VCaP (cell line): ENCODE results near the gene ANKRD33B.
A peak's percentile ranks its signal among the peaks of the same experiment; 100 is the strongest.
"Not testable (repeated sequence)": the region's sequence is repeated elsewhere in the genome, so short reads cannot be mapped to it uniquely, and the experiment has no call there.

Experiments used
- H3K27ac ChIP-seq: fragments of 450-650 bp; 2 replicates; pipeline ENCODE4 v1.5.1; 2017
- TF ChIP-seq, protein P1 (sequence below): fragments of 450-650 bp; conservative IDR thresholded peaks from 2 replicates; pipeline ENCODE4 v1.5.1; 2017; ENCODE audit warnings: mild to moderate bottlenecking, moderate library complexity

Gene ANKRD33B

DNA sequence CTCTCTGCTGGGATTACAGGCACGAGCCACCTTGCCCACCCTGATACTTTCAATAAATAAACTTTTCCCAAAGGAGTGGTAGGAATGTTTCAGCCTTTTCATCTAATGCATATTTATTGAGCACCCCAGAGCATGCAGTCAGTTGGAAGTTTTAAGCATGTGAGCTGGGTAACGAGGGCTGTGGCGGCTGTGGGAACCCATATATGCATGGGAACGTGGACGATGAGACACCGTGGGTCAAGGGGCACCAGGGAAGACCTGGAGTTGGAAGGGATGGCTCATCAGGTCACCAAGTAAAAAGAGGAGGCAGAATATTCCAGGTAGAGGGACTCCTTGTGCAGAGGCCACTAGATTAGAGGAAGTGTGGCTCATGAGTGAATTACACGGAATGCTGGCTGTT, 64.7 kb downstream of the ANKRD33B start:
- TF ChIP-seq, protein P1, sequence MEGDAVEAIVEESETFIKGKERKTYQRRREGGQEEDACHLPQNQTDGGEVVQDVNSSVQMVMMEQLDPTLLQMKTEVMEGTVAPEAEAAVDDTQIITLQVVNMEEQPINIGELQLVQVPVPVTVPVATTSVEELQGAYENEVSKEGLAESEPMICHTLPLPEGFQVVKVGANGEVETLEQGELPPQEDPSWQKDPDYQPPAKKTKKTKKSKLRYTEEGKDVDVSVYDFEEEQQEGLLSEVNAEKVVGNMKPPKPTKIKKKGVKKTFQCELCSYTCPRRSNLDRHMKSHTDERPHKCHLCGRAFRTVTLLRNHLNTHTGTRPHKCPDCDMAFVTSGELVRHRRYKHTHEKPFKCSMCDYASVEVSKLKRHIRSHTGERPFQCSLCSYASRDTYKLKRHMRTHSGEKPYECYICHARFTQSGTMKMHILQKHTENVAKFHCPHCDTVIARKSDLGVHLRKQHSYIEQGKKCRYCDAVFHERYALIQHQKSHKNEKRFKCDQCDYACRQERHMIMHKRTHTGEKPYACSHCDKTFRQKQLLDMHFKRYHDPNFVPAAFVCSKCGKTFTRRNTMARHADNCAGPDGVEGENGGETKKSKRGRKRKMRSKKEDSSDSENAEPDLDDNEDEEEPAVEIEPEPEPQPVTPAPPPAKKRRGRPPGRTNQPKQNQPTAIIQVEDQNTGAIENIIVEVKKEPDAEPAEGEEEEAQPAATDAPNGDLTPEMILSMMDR, result no peak
- H3K27ac ChIP-seq, result peak overlapping the region; percentile 71

DNA sequence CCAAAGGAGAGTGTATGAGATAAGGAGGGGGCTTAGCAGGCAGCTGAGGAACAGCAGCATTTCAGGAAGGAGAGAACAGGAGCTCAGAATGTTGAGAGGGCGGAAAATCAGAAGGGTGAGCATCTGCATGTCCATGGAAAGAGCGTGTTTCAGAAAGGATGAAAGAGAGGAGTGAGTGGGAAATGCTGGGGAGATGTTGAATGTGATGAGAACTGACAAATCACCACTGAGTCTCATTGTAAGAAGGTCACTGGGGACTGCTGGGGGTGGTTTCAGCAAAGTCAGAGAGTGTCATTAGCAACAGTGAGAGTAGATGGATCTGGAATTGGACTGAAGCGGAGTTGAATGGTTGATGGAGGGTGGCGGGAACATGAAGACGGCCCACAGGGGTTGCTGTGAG, 65.8 kb downstream of the ANKRD33B start:
- TF ChIP-seq, protein P1, result no peak
- no peak overlapping the region for H3K27ac ChIP-seq

DNA sequence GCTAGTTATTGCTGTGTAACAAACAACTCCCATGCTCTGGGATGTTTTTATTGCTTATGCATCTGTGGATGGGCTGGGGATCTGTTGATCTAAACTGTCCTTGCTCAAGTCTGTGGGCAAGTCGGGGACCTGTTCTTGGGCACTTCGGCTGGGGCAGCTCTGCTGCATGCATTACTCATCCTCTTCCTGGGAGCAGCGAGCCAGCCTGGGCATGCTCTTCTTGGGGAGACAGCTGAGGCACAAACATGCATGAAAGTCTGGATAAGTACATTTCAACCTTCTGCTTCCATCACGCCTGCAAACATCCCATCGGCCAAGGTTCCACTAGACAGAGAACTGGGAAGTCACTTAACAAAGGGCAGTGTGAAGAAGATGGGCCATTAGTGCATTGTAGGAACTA, 66.3 kb downstream of the ANKRD33B start:
- TF ChIP-seq, protein P1, result no peak
- no peak overlapping the region for H3K27ac ChIP-seq

DNA sequence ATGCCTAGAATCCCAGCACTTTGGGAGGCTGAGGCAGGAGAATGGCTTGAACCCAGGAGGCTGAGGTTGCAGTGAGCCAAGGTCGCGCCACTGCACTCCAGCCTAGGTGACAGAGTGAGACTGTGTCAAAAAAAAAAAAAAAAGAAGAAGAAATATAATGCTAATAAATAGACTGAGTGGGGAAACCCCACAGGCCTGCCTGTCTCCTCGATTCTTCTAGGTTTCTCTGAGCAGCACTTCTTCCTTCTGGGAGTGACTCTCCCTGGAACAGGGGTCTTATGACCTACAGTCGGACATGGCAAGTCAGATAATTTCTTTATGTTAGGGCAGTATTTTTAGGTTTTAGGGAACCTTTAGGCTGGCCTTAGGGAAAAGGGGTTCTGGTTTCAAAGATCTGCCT, 66.9 kb downstream of the ANKRD33B start:
- H3K27ac ChIP-seq, result not testable (repeated sequence)

DNA sequence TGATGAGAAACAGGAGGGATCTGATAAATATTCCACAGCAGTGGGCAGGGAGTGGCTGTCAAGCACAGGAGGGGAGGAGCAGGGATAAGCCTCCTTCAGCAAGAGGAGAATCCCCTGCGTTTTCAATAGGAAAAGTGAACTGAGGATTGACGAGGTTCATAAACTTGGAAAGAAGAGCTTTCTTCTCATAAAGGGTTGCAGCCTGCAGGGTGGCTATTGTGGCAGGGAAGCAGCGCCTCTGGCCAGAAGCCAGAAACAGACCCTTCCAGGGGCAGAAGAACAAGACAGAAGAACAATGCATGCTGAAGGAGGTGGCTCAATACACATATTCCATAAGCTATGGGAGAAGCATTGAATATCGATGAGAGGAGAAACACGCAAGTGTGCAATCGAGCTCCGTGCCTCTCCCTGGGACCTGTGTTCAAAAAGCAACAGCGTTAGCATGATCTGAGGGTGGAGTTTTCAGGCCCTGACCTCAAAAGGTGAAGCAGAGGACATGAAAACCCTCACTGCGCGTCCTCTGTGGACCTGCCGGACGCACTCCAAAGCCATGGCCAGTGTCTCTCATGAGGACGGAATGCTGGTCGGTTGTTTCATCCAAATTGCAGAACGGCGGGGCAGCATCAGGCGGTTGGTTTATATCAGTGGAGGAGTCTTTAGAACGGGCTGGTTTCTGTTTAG, 67.6 kb downstream of the ANKRD33B start:
- no peak overlapping the region for H3K27ac ChIP-seq
- TF ChIP-seq, protein P1, result no peak

DNA sequence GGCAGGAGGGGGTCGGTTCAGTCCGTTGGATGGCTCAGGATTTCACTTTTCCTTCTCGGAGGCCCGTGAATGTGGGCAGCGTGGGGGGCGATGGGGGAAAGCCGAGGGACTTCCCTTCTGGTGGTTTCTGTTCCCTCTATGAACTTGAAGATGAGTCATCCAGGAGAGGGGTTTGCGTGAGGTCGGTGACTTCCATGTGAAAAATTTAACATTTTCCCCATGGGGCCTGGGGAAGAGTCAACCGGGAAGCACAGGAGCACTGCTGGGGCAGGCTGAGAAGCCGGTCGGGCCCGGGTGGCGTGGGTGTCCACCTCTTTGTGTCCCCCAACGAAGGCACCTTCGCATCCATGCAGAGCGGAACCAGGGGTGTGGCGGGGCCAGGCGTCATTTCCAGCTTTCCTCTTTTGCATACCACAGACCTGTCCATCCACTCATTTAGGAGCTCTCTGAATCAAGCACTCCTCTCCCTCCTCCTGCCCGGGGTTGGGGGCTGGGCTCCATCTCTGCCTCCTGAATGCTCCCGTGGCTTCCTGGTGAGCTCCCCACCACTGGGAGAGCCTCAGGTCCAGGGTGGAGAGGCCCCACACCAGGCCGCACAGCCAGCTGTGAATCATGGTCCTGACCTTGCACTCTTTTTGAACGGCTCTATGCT, 68.4 kb downstream of the ANKRD33B start:
- H3K27ac ChIP-seq, result no peak overlapping the region
- TF ChIP-seq, protein P1, result no peak

DNA sequence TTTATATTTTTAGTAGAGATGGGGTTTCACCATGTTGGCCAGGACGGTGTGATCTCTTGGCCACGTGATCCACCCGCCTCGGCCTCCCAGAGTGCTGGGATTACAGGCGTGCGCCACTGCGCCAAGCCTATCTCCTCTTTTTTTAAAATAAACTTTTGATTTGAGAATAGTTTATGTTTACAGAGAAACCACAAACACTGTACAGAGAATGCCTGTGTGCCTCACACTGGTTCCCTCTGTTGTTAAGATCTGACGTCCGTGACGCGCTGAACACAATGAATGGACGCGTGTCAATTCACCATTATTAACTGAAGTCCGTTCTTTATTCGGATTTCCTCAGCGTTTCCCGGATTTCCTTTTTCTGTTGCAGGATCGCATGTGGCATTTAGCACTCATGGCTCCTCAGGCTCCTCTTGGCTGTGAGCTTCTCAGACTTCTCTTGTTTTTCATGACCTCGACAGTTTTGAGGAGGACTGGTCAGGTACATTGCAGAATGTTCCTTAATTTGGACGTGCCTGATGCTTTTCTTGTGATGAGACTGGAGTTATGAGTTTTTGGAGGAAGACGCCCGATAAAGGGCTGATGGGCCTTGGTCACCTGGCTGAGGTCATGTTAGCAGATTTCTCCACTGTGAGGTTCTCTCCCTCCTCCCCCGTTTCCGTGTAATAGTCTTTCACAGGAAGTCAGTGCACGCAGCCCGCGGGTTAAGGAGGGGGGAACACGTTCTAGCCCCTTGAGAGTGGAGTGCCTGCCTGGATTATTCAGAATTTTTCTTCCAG, 69.6 kb downstream of the ANKRD33B start:
- TF ChIP-seq, protein P1, result no peak
- H3K27ac ChIP-seq, result no peak overlapping the region
